GM19468 (cell line): ENCODE results near the gene SLC35A5.
"Not testable (repeated sequence)": the region's sequence is repeated elsewhere in the genome, so short reads cannot be mapped to it uniquely, and the experiment has no call there.

Source experiments
- ATAC-seq: cut with Tn5 transposase; IDR thresholded peaks from one replicate; pipeline ENCODE4 v1.9.1; 2021; ENCODE audit warnings: mild to moderate bottlenecking, moderate library complexity, moderate number of reproducible peaks; ENCODE audit not compliant: unreplicated experiment; ENCODE audit errors: extremely low read depth

Gene SLC35A5

GRCh38 chr3:112561734-112562529, at the start of gene SLC35A5, which contains the start of gene ATG3:
TSS of gene SLC35A5 (plus strand) at chr3:112562045. CDS start at chr3:112563404, 1,359 bp downstream.
TSS of gene ATG3 (minus strand) at chr3:112561962. CDS start at chr3:112561528, 434 bp downstream.
- ATAC-seq, result peak; percentile 81

- no peak for ATAC-seq
These were observed 49.5 kb upstream of the SLC35A5 start for GRCh38 chr3:112512320-112512719.

GRCh38 chr3:112514527-112515128, 47.2 kb upstream of the SLC35A5 start:
- peak; percentile 99 for ATAC-seq

- ATAC-seq, result not testable (repeated sequence)
These were observed 42.9 kb upstream of the SLC35A5 start for GRCh38 chr3:112518970-112519369.

GRCh38 chr3:112519424-112520001, 42.3 kb upstream of the SLC35A5 start:
- ATAC-seq, result no peak

- not testable (repeated sequence) for ATAC-seq
These were observed 37.7 kb upstream of the SLC35A5 start for GRCh38 chr3:112524127-112524526.

- no peak for ATAC-seq
These were observed 31.3 kb upstream of the SLC35A5 start for GRCh38 chr3:112530573-112530972.

GRCh38 chr3:112531358-112531781, 30.5 kb upstream of the SLC35A5 start:
- no peak for ATAC-seq

GRCh38 chr3:112539825-112540650, 21.8 kb upstream of the SLC35A5 start:
- ATAC-seq, result peak; percentile 86

- no peak for ATAC-seq
These were observed 15.6 kb upstream of the SLC35A5 start for GRCh38 chr3:112546216-112546759.

GRCh38 chr3:112550859-112551258, 11.0 kb upstream of the SLC35A5 start:
- ATAC-seq, result no peak

GRCh38 chr3:112555535-112556170, 6.2 kb upstream of the SLC35A5 start:
- ATAC-seq, result no peak

- no peak for ATAC-seq
These were observed 3.9 kb upstream of the SLC35A5 start for GRCh38 chr3:112557976-112558375.

- ATAC-seq, result no peak
These were observed 1.5 kb upstream of the SLC35A5 start for GRCh38 chr3:112560307-112560706.

- no peak for ATAC-seq
These were observed 943 bp upstream of the SLC35A5 start for GRCh38 chr3:112560721-112561483.

- peak; percentile 9 for ATAC-seq
These were observed 436 bp upstream of the SLC35A5 start for GRCh38 chr3:112561484-112561733.

- not testable (repeated sequence) for ATAC-seq
These were observed 2.5 kb downstream of the SLC35A5 start for GRCh38 chr3:112564247-112564939.

- no peak for ATAC-seq
These were observed 3.1 kb downstream of the SLC35A5 start for GRCh38 chr3:112564940-112565305.

- no peak for ATAC-seq
These were observed 6.8 kb downstream of the SLC35A5 start for GRCh38 chr3:112568642-112569041.
